Measurements from ENCODE around the gene GAGE10. TPM values are rescaled to one million over a fixed set of nuclear protein-coding genes. Genes with fewer than 3 reads are reported as not detected.

Gene GAGE10
- total RNA-seq, 1 experiment from 2014 or later, result not detected

DNA sequence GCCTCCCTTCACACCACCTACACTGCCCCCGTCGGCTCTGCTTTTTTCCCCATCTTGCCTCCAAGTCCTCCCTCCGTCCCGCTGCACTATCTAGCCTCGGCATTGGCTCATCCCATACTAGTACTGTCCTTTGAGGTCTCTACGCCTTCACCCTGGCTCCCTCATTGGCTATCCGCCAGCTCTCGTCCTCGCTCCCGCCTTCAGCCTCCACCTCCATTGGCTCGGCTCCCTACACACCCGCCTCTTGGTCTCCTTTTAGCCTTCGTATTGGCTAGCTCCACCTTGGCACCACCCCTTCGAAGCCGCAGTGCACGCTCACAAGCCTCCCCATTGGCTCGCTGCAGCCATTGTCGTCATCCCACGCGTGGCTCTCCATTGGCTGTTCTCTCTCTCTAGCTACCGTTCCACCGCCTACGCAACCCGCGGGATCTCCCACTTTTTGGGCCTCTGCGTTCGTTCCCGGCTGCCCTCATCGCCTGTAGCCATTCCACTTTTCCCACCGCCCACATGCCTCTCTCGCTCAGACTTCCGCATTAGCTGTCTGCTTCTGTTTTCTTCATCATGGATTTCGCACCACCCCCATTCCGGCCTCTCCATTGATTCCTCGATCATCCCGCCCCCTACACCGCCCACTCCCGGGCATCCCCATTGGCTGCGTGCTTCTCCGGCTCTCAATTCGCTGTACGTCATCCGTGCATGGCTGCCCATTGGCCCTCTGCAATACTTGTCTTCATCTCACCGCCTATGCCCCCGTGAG is 34.3 kb upstream of the GAGE10 start:
- H3K9me3 ChIP-seq (replicated peaks), result no peaks in the 10 kb centered on the region
- peak overlapping the region; percentile 96 for H3K4me3 ChIP-seq
- peak overlapping the region; percentile 96 for H3K27ac ChIP-seq
- peaks cover 16% of the 10 kb centered on the region for H3K36me3 ChIP-seq
- H3K4me1 ChIP-seq (replicated peaks), result peaks cover 13% of the 10 kb centered on the region
- peak; percentile 97 to 98 for DNase-seq (ENCODE audit: low read depth in 1 of 2, low spot score in 2 of 2)
- H3K27me3 ChIP-seq (replicated peaks), result no peaks in the 10 kb centered on the region

DNA sequence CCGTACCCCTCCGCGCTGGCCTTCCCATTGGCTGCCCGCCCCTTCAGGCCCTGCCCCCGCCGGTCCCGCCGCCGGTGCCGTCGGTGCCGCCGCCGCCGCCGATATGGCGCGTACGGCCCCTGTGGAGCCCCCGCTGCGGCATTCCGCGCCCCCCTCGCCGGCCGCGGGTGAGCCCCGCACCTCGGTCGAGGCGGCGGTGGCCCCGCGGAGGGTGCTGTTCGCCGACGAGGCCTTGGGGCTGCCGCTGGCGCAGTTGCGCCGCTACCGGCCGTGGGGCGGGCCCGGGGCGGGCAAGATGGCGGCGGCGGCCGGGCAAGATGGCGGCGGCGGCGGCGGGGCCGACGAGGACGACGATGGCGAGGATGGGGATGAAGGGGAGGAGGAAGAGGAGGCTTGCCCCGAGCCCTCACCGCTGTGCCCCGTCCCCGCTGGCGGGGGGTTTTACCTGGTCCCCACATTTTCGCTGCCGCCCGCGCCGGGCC is 33.6 kb upstream of the GAGE10 start, which contains the start of gene PPP1R3F:
Gene PPP1R3F, plus strand, starts transcription at position 27 of the 482 bp plus-strand sequence. Its CDS starts 77 bp downstream, at position 104.
- Histone ChIP-seq H3K4me1 (replicated peaks) (peaks cover 13% of the 10 kb centered on the region), H3K27ac (peak within 1 kb of the TSS; percentile 96), H3K4me3 (peak within 1 kb of the TSS; percentile 96), H3K36me3 (peaks cover 16% of the 10 kb centered on the region), H3K9me3 (replicated peaks) (no peaks in the 10 kb centered on the region), H3K27me3 (replicated peaks) (no peaks in the 10 kb centered on the region)
- DNase-seq (ENCODE audit: low read depth in 1 of 2, low spot score in 2 of 2), result no peak

GRCh38 chrX:49270249-49270921 is 33.1 kb upstream of the GAGE10 start:
- Histone ChIP-seq H3K4me3 (peak overlapping the region; percentile 96), H3K9me3 (replicated peaks) (no peaks in the 10 kb centered on the region), H3K4me1 (replicated peaks) (peaks cover 13% of the 10 kb centered on the region), H3K27ac (peak overlapping the region; percentile 96), H3K27me3 (replicated peaks) (no peaks in the 10 kb centered on the region), H3K36me3 (peaks cover 16% of the 10 kb centered on the region)
- DNase-seq (ENCODE audit: low read depth in 1 of 2, low spot score in 2 of 2), result no peak

DNA sequence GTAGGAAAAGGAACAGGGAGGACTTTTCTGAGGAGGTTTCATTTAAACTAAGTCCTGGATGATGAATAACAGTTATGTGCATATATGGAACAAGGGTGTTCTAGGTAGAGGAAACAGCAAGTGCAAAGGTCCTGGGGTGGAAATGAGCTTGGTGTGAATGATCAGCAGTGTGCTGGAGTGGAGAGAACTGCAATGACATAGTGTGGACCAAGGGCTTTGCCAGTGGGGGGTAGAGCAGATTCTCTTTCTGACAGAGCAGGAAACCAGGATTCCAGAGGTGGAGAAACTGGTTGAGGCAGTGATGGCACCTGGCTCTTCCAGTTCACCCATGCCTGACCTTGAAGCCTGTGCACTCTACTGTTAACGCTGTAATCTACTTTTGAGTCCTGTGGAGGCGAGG is 32.1 kb upstream of the GAGE10 start:
- no peaks in the 10 kb centered on the region for H3K9me3 ChIP-seq (replicated peaks)
- peaks cover 13% of the 10 kb centered on the region for H3K4me1 ChIP-seq (replicated peaks)
- H3K4me3 ChIP-seq, result no peak overlapping the region
- no peak for DNase-seq (ENCODE audit: low read depth in 1 of 2, low spot score in 2 of 2)
- no peaks in the 10 kb centered on the region for H3K27me3 ChIP-seq (replicated peaks)
- H3K27ac ChIP-seq, result no peak overlapping the region
- peaks cover 16% of the 10 kb centered on the region for H3K36me3 ChIP-seq

DNA sequence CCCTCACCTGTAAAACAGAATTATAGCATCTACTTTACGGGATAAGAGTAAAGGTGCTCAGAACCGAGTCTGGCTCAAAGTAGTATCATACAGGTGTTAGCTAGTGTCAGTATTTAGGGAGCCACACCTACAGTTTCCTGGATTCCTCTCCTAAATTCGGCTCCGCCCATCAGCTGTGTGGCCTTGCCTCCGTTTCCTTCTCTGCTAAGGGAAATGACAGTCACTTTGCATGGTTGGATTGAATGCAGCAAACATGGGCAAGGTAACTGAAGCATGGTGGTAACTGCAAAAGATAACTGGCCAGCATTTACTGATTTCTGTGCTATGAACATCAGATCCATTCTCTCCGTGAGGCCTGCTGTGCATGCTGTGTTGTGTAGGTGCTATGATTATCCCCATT is 31.0 kb upstream of the GAGE10 start:
- no peak for DNase-seq (ENCODE audit: low read depth in 1 of 2, low spot score in 2 of 2)
- Histone ChIP-seq H3K9me3 (replicated peaks) (no peaks in the 10 kb centered on the region), H3K4me1 (replicated peaks) (peaks cover 13% of the 10 kb centered on the region), H3K36me3 (peaks cover 16% of the 10 kb centered on the region), H3K27me3 (replicated peaks) (no peaks in the 10 kb centered on the region), H3K27ac (no peak overlapping the region), H3K4me3 (no peak overlapping the region)

- no peak for DNase-seq (ENCODE audit: low read depth in 1 of 2, low spot score in 2 of 2)
- no peaks in the 10 kb centered on the region for H3K9me3 ChIP-seq (replicated peaks)
- H3K4me3 ChIP-seq, result no peak overlapping the region
- H3K27ac ChIP-seq, result no peak overlapping the region
- H3K27me3 ChIP-seq (replicated peaks), result no peaks in the 10 kb centered on the region
- H3K4me1 ChIP-seq (replicated peaks), result peaks cover 13% of the 10 kb centered on the region
- peaks cover 16% of the 10 kb centered on the region for H3K36me3 ChIP-seq
Observed at GRCh38 chrX:49273181-49273727, 30.2 kb upstream of the GAGE10 start.

DNA sequence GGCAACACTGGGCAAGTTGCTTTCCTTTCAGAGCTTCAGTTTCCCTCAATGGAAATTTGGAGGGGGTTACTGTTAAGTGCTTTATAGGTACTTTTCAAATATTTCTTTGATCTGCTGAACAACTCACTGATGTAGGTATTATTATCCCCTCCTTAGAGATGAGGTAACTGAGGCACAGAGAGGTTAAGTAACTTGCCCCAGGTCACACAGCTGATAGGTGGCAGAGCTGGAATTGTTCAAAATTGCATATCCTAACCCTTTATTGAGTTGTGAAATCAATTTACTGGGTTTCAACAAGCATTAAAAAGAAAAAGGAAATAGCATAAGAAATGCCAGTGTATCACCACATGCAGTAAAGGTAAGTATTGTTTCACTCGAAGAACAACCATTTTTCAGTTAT is 27.2 kb upstream of the GAGE10 start:
- Histone ChIP-seq H3K27me3 (replicated peaks) (no peaks in the 10 kb centered on the region), H3K27ac (no peak overlapping the region), H3K4me3 (no peak overlapping the region), H3K36me3 (peaks cover 4% of the 10 kb centered on the region; the same call in 1 of the 2 replicates), H3K4me1 (replicated peaks) (no peaks in the 10 kb centered on the region), H3K9me3 (replicated peaks) (no peaks in the 10 kb centered on the region)
- no peak for DNase-seq (ENCODE audit: low read depth in 1 of 2, low spot score in 2 of 2)

DNA sequence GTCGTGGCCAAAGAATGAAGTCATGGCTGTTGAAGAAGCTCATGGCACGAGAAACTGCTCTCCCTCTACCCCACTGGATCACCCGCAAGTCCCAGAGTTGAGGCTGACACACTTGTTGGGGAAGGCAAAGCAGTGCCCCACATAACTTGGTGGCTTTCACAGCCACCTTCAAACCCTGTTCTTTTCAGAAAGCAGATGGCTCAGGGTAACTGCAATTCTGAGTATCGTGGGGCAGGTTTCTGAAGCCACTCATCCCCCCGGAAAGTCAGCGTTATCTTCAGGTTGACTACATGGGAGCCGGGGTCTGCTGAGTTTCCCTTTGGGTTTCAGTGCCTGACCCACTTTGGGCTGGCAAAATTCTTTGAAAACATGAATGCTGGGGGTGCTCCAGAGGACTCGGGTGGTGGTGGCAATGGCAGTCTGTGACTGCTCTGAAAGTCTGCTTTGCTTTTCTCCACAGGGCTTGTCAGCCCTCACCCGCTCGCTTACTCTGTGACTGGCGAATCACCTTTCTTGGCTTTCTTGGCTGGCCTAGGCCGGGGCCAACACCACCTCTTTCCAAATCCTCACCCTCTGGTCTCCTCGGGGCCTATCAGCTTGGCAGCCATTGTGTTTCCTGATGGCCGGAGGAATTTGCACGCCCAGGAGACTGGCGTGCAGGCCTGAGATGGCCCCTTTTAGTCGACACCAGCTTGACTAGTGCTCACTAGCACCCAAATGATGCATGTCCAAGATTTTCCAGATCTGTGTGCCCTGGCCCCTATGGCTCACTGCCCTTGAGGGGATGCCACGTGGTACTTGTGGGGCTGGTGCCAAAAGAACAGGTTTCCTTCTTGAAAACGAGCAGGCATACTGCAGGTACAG is 26.5 kb upstream of the GAGE10 start:
- no peaks in the 10 kb centered on the region for H3K4me1 ChIP-seq (replicated peaks)
- no peak overlapping the region for H3K4me3 ChIP-seq
- H3K27me3 ChIP-seq (replicated peaks), result no peaks in the 10 kb centered on the region
- H3K36me3 ChIP-seq, result peaks cover 4% of the 10 kb centered on the region; the same call in 1 of the 2 replicates
- DNase-seq (ENCODE audit: low read depth in 1 of 2, low spot score in 2 of 2), result no peak
- no peaks in the 10 kb centered on the region for H3K9me3 ChIP-seq (replicated peaks)
- no peak overlapping the region for H3K27ac ChIP-seq

DNA sequence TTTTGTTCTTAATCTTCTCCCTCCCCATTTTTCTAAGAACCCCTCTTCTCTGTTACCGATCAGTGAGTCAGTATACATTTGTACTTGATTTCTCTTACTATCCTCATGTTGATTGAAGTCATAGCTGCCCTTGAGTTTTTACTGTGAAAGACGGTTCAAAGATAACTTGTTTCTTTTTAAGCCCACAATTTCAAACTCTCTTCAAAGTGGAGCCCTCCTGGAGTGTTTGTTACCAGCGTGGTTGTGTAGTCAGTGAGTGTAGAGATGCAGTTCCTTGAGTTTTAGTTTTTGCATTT is 26.0 kb upstream of the GAGE10 start:
- Histone ChIP-seq H3K9me3 (replicated peaks) (no peaks in the 10 kb centered on the region), H3K4me3 (no peak overlapping the region), H3K4me1 (replicated peaks) (no peaks in the 10 kb centered on the region), H3K27me3 (replicated peaks) (no peaks in the 10 kb centered on the region), H3K36me3 (peaks cover 2% of the 10 kb centered on the region; the same call in 1 of the 2 replicates), H3K27ac (no peak overlapping the region)
- DNase-seq (ENCODE audit: low read depth in 1 of 2, low spot score in 2 of 2), result no peak

GRCh38 chrX:49278081-49278480 is 25.4 kb upstream of the GAGE10 start:
- Histone ChIP-seq H3K36me3 (no peaks in the 10 kb centered on the region), H3K4me3 (no peak overlapping the region), H3K9me3 (replicated peaks) (no peaks in the 10 kb centered on the region), H3K4me1 (replicated peaks) (no peaks in the 10 kb centered on the region), H3K27me3 (replicated peaks) (no peaks in the 10 kb centered on the region), H3K27ac (no peak overlapping the region)
- DNase-seq (ENCODE audit: low read depth in 1 of 2, low spot score in 2 of 2), result no peak

- Histone ChIP-seq H3K9me3 (replicated peaks) (no peaks in the 10 kb centered on the region), H3K27ac (no peak overlapping the region)
- no peak for DNase-seq (ENCODE audit: low read depth in 1 of 2, low spot score in 2 of 2)
Observed at GRCh38 chrX:49282647-49283011, 20.8 kb upstream of the GAGE10 start.

DNA sequence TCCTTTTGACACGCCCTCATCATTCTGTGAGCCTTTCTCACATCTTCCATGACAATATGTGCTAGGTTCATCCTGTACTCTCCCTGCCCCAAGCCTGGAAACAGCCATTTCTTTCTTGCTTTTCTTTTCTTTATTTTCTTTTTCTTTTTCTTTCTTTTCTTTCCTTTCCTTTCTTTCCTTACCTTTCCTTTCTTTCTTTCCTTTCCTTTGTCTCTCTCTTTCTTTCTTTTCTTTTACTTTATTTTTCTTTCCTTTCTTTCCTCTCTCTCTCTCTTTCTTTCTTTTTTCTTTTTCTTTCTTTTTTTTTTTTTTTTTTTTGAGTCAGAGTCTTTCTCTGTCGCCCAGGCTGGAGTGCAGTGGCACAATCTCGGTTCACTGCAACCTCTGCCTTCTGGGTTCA is 19.2 kb upstream of the GAGE10 start:
- no peak overlapping the region for H3K4me3 ChIP-seq
- H3K4me1 ChIP-seq (replicated peaks), result no peaks in the 10 kb centered on the region
- no peaks in the 10 kb centered on the region for H3K27me3 ChIP-seq (replicated peaks)
- no peak overlapping the region for H3K27ac ChIP-seq
- no peak for DNase-seq (ENCODE audit: low read depth in 1 of 2, low spot score in 2 of 2)
- no peaks in the 10 kb centered on the region for H3K9me3 ChIP-seq (replicated peaks)
- H3K36me3 ChIP-seq, result no peaks in the 10 kb centered on the region

More at GRCh38 chrX:49282647-49283011, 20.8 kb upstream of the GAGE10 start:
- Histone ChIP-seq H3K36me3 (no peaks in the 10 kb centered on the region), H3K4me3 (no peak overlapping the region), H3K27me3 (replicated peaks) (no peaks in the 10 kb centered on the region), H3K4me1 (replicated peaks) (no peaks in the 10 kb centered on the region)

GRCh38 chrX:49286136-49286535 is 17.3 kb upstream of the GAGE10 start:
- no peak overlapping the region for H3K4me3 ChIP-seq
- H3K9me3 ChIP-seq (replicated peaks), result no peaks in the 10 kb centered on the region

More at GRCh38 chrX:49286136-49286535, 17.3 kb upstream of the GAGE10 start:
- Histone ChIP-seq H3K27me3 (replicated peaks) (no peaks in the 10 kb centered on the region), H3K36me3 (no peaks in the 10 kb centered on the region), H3K4me1 (replicated peaks) (no peaks in the 10 kb centered on the region), H3K27ac (no peak overlapping the region)
- no peak for DNase-seq (ENCODE audit: low read depth in 1 of 2, low spot score in 2 of 2)

Measured in SJSA1 (cell line).